GM19043 (cell line): Measurements from ENCODE around the gene SULT1C4.

Source experiments
- ATAC-seq: cut with Tn5 transposase; IDR thresholded peaks from one replicate; pipeline ENCODE4 v1.9.1; 2021; ENCODE audit warnings: low read depth; ENCODE audit not compliant: unreplicated experiment

SULT1C4 gene

DNA sequence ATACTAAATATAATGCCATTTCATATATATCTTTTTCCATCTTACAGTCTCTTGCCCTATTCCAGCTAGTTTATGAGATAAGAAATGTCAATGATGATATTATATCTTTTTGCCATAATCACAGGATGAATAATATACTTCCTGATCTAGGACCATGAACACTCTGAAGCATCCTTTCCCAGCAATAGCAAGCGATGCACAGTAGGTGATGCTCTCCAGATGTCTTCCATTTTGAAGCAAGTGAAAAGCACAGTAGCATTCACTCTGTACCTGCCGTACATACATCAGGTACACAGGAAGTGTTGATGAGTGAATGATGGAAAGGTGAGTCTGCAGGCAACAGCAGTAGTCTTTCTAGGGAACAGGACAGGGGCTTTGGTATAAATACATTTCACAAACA is 8.6 kb upstream of the SULT1C4 start:
- ATAC-seq, result no peak

DNA sequence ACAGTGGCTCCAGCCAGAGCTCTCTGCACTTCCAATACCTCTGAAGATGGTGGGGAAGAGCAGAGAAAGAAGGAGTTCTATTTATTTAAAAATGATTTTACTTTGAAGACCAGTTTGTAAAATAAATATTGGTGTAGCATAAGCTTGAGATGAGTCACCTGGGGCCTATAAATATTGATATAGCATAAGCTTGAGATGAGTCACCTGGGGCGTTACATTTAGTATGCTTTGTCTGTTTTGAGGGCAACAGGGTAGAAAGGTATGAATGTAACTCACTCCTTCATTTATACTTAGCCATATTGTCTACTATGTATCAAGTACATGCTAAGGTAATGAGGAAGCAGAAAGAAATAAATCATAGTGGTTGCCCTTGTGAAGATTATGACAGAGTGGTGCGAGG is 7.7 kb upstream of the SULT1C4 start:
- ATAC-seq, result no peak

DNA sequence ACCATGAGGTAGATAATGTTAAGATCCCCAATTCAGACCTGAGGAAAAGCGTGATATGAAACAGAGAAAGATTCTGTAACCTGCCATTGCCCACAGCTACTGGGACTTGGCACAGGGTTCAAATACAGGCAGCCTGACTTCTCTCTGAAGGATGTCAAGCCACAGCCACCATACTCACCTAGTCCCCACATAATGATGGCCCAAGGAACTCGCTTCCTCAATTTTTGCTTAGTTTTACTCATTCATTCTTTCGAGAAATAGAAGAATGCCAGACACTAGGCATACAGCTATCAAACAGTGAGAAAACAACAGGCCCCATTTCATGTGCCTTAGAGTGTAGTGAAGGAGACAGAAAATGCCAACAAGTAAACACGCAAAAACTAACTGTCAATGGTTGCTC is 980 bp upstream of the SULT1C4 start:
- ATAC-seq, result no peak

DNA sequence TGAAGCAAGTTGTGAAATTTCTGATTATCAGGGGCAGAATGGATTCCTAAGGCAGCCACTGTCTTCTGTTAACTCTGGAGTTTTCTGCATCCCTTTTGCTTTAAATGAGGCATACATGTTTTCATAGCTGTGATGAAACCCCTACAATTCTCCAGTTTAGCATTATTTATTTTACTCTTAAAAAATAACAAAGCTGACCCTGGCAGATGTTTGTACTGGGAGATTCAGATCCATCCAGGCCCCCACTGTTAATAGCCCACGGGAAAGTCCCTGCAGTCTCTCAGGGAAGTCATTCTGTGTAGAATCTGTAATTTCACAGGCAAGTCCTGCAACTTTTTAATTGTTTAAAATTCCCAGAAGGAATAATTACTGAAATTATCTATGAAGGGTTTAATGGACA is 353 bp upstream of the SULT1C4 start:
- ATAC-seq, result no peak

DNA sequence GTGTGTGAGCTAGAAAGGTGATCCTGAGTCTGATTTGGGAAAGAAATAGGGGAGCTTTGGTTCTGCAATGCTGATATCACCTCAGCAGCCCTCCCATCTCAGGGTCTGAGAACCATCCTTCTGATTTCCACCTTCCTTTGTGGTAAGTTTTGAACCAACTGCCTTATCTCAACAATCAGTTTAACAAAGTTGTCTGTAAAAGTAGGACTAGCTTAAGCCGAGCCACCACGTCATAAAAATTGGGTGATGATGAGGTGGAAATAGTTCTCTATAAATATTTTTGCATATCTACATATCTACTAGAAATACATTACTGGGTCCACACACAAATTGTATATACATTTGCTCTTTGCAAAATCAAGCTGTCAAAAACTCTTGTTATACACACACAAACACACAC is 1.1 kb downstream of the SULT1C4 start:
- no peak for ATAC-seq

DNA sequence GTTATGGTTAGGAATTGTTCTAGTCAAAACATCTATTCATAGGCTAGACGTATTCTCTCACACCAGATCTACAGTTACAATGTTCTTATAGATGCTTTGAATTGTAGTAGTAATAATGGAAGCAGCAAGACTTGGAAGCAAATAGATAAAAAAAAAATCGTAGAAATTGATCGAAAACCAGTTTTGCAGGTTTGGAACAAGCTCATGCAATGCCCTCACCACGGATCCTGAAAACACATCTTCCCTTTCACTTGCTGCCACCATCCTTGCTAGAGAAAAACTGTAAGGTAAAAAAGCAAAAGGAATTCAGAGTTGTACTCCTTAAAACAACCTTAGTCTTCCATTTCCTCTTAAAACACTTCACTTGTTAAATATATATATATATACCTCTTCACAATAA is 4.4 kb downstream of the SULT1C4 start:
- no peak for ATAC-seq

DNA sequence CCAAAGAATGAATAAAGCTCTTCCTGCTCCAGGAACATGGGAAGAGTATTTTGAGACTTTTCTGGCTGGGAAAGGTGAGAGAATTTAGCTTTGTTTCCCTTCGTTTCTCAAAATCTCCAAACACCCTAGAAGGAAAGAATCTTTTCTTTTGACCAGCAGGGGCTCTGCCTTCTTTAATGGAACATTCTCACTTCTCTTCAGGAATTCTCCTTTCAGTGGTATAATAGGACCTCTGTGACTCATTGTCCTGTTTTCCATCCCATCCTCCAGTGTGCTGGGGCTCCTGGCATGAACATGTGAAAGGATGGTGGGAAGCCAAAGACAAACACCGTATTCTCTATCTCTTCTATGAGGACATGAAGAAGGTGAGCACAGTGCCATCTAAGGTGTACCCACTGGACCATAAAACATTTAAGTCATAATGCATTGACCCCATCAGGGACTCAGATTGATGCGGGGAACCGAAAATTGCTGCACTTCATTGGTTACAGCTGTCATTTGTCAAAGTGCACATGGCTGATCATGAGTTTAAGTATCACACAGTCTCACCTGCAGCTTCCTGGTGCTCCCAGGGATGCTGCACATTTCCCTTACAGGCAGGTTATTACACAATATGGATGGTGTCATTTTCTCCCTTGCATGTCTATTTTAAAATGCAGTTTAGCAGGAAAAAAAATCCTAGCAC is 5.5 kb downstream of the SULT1C4 start:
- no peak for ATAC-seq

DNA sequence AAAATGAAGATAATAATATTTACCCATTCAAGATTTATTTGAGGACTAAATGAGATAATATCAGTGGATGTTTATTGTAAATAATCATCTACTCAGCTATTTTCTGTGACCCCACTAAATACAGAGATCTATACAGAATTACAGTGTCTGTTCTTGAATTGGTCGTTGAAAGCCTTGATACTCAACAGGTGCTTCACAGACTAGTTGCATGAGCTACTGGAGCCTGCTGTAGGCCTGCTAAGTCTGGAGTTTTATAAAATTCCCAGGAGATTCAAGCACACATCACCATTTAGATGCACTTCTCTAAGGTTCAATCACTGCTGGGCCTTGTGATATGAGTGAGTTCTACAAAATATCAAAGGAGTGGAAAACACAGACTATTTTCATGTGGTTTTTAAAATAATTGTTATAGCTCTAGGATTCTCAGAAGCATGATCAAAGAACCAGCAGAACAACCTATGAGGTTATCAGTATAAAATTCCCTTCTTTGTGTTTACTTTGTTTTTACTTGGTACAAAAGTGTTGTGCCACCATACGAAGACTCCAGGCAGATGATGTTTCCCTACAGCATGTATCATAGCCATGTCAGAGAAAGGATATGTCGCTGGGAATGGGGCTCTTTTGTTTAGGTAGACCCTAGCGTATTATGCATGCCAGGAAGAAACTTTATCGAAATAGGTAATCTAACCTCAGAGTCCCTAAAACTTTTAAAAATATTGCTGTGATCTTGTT is 7.1 kb downstream of the SULT1C4 start:
- ATAC-seq, result no peak

DNA sequence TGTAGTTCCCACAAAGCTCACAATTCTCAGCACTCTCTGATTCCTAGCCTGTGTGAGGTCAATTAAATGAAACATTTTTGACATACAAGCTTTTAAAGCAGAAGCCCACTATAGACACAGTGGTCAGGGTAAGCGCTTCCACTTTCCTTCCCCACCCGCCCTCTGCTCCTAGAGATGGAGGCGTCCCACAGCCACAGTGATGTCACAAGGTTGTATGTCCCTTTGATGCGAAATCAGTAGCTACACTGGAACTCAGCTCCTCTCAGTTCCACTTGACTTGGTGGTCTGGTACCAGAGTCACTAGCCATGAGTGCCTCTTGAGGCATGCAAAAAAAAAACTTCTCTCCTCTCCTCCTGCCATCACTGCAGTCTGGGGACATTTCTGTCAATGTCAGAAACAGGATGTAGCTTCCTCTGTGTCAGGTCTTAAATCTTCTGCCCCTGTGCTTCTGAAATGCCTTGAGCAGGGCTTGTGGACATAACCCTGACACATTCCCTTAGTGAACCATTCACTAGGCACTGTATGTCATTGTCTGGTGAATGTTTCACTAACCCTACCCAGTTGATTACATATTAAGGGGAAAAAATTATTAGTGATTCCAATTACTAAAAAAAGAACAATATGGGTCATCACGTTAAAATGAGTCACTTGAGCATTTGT is 7.8 kb downstream of the SULT1C4 start:
- ATAC-seq, result peak; percentile 65

DNA sequence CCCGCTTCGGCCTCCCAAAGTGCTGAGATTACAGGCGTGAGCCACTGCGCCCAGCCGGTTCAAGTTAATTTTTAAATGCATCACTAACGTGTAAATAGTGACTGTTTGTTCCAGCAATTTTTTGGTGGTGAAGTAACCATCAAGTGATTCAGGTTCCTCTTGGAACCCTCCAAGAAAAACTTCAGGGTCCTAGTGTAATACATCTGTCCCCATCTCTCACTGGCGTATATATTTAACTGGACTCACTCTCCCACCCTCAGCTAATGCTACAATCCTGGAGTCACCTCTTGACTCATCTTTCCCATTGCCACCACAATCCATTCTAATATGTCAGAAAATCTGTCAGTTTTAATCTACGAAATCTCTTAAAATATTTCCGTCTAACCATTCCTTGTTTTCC is 10.3 kb downstream of the SULT1C4 start:
- no peak for ATAC-seq

DNA sequence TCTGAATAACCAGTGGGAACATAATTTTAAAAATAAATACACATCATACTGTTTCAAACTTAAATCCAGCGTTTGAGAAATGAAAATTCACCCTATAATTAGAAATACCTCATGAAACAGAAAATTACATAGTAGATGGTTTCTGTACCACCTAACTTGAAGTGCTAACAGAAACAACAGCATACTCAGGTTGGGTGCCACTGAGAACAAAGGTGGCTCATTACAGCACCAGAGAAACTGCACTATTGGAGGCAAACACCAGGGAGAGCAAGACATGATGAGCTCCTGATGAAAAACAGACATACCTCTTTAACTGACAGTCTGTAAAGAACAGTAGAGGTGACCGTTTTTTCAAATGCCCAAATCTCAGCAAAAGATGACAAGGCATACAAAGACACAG is 12.6 kb downstream of the SULT1C4 start:
- no peak for ATAC-seq

DNA sequence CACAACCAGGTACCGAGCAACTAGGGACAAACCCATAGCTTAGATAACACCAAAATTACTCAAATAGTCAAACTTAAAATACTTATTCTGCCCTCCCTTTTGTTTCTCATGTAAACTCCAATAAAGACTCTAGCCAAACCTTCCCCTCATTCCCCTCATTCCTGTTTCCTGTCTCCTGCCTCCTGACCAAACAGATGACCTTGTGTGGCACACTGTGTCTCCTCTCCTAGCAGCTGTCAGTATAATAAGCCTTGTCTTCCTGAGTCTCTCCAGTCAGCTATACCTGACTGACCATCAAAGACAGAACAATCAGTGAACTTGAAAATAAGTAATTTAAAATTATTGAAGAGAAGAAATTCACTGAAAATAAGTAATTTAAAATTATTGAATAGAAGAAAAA is 14.3 kb downstream of the SULT1C4 start:
- ATAC-seq, result no peak

DNA sequence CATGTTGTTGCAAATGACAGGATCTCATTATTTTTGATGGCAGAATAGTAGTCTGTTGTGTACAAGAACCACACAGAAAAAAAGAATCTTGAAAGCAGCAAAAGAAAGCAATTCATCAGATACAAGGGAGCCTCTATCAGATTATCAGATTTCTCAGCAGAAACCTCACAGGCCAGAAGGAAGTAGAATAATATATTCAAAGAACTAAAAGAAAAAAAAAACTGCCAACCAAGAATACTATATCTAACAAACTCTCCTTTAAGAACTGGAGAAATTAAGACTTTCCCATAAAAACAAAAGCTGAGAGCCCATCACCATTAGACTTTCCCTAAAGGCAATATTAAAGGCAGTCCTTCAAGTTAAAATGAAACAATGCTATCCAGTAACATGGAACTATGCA is 15.4 kb downstream of the SULT1C4 start:
- ATAC-seq, result no peak

DNA sequence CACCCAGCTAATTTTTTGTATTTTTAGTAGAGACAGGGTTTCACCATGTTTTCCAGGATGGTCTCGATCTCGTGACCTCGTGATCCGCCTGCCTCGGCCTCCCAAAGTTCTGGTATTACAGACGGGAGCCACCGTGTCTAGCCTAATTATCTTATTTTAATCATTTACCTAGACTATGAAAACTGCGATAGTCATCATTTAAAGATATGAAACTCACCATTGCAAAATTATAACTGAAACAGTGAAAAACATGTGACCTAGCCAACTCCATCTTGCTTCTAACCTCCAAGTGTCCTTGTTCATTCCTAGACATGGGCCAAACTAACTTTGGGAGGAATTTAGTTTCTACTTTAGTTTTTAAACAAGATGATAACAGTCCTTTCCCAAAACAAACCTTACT is 17.4 kb downstream of the SULT1C4 start:
- ATAC-seq, result no peak

DNA sequence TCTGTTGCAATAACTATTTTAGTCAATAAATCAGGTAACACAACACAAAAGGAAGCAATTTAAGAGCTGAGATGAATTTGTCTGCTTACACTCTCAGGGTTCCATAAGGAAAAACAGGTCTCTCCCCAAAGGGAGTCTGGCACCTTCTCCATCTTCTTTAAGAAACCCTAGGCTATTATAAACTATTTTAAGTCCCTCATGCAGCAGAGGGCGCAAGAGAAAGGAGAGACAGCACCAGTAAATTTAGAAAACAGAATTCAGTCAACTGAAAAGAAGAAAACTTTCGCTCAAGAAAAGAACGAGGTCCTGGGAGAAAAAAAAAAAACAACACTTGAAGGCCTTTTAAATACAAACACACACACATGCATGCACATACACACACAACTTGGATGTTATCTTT is 19.1 kb downstream of the SULT1C4 start:
- ATAC-seq, result no peak

DNA sequence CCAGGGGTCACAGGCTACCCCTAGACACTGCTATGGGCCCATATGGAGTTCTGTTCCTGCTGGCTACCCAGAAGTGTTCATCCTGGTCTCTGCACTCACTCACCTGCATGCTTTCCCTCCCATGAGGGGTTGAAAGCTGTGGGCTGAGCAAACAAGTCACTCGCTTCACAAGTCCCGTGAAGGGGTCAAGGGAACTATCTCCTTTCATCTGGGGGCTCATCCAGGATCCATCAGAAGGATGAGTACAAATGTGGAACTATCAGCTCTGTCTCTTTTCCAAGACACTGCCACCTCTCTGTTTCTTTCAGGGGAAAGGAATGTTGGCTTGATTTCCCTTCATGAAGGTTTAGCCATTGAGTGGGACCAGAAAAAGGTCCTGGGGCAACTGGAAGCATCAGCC is 21.7 kb downstream of the SULT1C4 start:
- ATAC-seq, result no peak

DNA sequence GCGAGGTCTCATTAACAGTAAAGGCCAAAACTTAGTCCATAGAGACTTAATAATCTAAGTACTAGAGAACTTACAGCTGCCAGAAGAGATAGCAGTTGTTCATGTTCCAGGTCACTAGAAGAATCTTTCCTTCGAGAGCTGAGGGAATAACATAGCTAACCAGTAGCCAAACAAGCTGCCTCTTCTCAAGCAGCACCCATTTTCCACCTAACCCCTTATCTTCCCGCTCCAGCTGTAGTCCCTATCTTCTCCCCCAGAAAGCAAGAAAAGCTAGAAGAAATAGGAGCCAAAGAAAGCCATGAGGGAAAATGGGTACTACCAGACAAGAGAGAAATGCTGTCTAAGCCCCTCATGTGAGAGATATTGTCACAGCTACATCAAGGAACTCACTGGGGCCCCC is 24.0 kb downstream of the SULT1C4 start:
- no peak for ATAC-seq

DNA sequence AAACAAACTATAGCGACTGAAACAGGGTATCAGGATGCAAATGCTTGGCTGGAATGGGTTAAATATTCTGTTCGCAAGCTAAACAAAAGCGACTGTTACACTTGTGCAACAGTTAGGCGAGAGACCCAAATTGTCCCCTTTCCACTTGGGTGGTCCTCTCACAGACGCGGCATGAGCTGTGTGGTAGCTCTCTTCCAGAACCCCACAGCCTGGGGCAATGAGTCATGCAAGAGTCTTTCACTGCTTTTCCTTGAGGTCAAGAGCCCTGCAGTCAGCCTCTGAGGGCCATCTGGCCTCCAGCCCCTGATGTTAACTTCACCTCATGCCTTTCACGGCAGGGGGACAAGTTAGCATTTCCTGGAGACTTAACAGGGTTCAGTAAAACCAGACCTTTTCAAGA is 25.7 kb downstream of the SULT1C4 start:
- no peak for ATAC-seq

DNA sequence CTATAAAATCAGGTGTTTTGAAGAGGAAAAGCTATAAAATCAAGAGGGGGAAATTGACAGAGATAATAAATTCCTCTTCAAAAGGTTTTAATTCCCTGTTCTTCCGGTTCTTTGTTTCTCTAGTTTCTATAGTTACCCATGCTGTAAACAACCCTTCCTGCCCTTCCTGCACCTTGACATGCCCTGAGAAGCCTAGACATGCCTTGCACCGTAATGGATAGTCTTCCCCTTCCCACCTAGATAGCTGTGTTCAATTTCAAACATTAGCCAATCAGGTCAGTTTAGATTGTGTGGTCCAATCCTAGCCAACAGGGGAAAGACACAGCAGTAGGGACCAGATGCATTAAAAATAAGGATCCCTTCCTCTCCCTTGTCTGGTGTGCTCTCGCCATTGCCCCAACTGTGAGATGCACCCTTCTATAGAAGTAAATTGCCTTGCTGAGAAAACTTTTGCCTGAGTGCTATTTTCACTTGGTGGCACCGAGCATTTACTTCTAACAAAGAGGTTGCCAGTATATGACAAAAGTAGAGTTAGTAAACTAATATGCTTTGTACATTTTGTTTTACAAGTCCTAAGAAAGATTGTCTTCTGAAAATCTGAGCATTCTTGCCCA is 27.1 kb downstream of the SULT1C4 start:
- ATAC-seq, result no peak

DNA sequence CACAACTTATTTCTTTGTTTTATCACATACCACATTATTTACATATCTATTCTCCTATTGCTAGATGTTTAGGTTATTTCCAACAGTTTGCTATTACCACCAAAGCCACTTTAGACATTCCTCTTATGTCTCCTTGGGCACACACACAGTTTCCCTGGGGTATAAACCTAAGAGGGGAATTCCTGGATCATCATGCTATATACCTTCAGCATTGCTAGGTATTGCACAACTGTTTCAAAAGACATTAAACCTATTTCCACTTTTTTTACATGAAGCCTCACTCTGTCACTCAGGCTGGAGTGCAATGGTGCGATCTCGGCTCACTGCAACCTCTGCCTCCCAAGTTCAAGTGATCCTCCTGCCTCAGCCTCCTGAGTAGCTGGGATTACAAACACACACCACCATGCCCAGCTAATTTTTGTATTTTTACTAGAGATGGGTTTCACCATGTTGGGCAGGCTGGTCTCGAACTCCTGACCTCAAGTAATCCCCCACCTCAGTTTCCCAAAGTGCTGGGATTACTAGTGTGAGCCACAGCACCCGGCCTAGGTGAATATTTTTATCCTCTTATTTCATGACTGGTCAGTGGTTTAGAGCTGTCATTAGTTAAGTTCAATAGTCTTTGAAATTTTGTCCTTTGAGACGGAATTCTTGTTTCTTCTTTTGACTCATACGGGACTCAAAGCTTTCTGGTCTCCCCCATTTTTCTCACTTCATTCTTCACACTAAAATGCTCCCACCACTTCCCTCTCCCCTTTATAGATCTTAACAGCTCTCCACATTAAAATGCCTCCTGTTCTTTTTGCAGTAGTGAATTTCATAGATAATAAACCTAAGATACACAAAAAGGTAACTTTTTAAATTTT is 30.3 kb downstream of the SULT1C4 start:
- no peak for ATAC-seq

DNA sequence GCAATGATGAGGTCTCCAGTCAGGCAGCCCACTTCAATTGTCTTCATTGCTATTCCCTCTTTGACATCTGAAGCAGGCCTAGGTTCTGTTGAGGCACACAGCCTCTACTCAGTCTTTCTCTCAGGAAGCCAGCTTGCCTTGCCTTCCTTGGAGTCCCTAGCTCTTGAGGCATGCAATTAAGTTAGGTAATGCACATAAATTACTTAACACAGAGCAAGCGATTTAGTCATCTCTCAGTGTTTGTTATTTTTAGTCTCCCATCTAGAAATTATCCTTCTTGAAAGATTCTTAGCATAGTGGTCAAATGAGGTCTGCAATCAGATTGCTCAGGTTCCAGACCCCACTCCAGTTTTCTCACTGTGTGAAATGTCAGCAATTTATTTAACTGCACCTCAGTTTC is 32.0 kb downstream of the SULT1C4 start:
- no peak for ATAC-seq
